ENCODE data around the gene IPO4. TPM values are rescaled to one million over a fixed set of nuclear protein-coding genes. Genes with fewer than 3 reads are reported as not detected.
A peak's percentile ranks its signal among the peaks of the same experiment; 100 is the strongest.

IPO4 gene
- total RNA-seq, 2 experiments from 2014 or later: 73.4 to 73.7 TPM

DNA sequence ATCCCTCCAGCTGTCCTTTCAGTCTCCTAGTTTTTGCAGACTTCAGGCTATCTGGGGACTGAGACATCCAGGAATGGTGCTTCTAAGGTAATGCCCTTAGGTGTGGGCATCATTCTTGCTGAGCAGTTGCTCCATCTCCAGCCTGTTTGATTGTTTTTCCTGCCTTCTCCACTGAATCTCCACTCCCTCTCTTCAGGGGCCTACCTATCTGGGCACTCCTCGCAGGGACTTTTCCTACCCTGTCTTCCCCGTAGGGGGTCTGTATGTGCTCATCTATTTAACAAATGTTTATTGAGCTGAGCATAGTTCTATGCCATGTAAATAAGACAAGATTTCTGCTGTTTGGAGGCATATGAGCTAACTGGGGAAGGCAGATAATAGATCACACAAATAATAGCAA, 55.6 kb downstream of the IPO4 start:
- peaks cover 31% of the 10 kb centered on the region for H3K4me1 Mint-ChIP-seq
- peak overlapping the region; percentile 80 for H3K27ac Mint-ChIP-seq
- no peak for ATAC-seq
- ChIA-PET POLR2A (interaction anchor here (2.1 kb wide), 1 partner anchor 18 kb away, joined by 5 read pairs; the partner anchor contains the start of genes DCAF11 and NRL), CTCF (interaction anchor here (0.6 to 3.4 kb wide), 7 partner anchors 14 to 81 kb away, joined by 3 to 15 read pairs (median 4); partner anchors contain the start of genes DCAF11, IRF9, NRL and RNF31)
- intact Hi-C loops (cut with DNase I, micrococcal nuclease): no loop called here
- no peak for DNase-seq
- no peaks in the 10 kb centered on the region for H3K9me3 Mint-ChIP-seq (ENCODE audit: low read depth)
- H3K4me3 Mint-ChIP-seq: no peak overlapping the region
- H3K36me3 Mint-ChIP-seq (ENCODE audit: low read depth): peaks cover 15% of the 10 kb centered on the region
- no peaks in the 10 kb centered on the region for H3K27me3 Mint-ChIP-seq

DNA sequence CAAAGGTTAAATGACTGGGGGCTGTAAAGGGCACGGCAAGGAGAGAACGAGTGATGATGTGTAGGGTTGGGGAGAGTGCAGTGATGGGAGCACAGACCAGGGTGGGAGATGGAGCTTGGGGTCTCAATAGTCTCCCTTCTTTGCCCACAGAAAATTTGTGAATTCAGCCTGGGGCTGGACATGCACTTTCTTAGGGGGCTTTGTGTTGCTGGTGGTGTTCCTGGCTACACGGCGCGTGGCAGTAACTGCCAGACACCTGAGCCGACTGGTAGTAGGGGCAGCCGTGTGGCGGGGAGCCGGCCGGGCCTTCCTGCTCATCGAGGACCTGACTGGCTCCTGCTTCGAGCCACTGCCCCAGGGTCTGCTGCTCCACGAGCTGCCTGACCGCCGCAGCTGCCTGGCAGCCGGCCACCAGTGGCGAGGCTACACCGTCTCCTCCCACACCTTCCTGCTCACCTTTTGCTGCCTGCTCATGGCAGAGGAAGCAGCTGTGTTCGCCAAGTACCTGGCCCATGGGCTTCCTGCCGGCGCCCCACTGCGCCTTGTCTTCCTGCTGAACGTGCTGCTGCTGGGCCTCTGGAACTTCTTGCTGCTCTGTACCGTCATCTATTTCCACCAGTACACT, 56.4 kb downstream of the IPO4 start:
- Mint-ChIP-seq H3K36me3 (ENCODE audit: low read depth) (peaks cover 8% of the 10 kb centered on the region), H3K27ac (peak overlapping the region; percentile 80), H3K27me3 (no peaks in the 10 kb centered on the region), H3K4me1 (peaks cover 25% of the 10 kb centered on the region), H3K9me3 (ENCODE audit: low read depth) (no peaks in the 10 kb centered on the region), H3K4me3 (no peak overlapping the region)
- CTCF ChIA-PET: interaction anchor here (0.7 to 3.4 kb wide), 9 partner anchors 8 to 620 kb away, joined by 3 to 15 read pairs (median 4); partner anchors contain the start of genes DCAF11, IRF9, NRL and RNF31
- no peak for ATAC-seq
- DNase-seq: peak; percentile 55
- intact Hi-C loops (cut with DNase I, micrococcal nuclease): no loop called here
- POLR2A ChIA-PET: interaction anchor here (2.1 kb wide), 1 partner anchor 18 kb away, joined by 5 read pairs; the partner anchor contains the start of genes DCAF11 and NRL

DNA sequence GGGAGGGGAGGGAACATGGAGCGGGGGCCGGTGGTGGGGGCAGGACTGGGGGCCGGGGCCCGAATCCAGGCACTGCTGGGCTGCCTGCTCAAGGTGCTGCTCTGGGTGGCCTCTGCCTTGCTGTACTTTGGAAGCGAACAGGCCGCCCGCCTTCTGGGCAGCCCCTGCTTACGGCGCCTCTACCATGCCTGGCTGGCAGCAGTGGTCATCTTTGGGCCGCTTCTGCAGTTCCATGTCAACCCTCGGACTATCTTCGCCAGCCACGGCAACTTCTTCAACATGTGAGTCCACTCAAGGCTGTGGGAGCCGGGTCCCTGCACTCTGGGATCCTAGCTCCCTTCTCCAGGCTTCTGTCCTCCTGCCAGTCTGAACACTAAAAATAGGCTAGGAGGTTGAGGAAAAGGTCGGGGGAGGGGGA, 57.1 kb downstream of the IPO4 start:
- Mint-ChIP-seq H3K4me3 (no peak overlapping the region), H3K4me1 (peaks cover 23% of the 10 kb centered on the region), H3K27me3 (no peaks in the 10 kb centered on the region), H3K27ac (peak overlapping the region; percentile 44), H3K36me3 (ENCODE audit: low read depth) (peaks cover 2% of the 10 kb centered on the region), H3K9me3 (ENCODE audit: low read depth) (no peaks in the 10 kb centered on the region)
- intact Hi-C loops (cut with DNase I, micrococcal nuclease): no loop called here
- ChIA-PET CTCF (interaction anchor here (0.6 to 3.4 kb wide), 8 partner anchors 14 to 1142 kb away, joined by 3 to 15 read pairs (median 4); partner anchors contain the start of genes DCAF11, IRF9, NRL and RNF31), POLR2A (no interaction called here)
- DNase-seq (no peak), ATAC-seq (no peak)

DNA sequence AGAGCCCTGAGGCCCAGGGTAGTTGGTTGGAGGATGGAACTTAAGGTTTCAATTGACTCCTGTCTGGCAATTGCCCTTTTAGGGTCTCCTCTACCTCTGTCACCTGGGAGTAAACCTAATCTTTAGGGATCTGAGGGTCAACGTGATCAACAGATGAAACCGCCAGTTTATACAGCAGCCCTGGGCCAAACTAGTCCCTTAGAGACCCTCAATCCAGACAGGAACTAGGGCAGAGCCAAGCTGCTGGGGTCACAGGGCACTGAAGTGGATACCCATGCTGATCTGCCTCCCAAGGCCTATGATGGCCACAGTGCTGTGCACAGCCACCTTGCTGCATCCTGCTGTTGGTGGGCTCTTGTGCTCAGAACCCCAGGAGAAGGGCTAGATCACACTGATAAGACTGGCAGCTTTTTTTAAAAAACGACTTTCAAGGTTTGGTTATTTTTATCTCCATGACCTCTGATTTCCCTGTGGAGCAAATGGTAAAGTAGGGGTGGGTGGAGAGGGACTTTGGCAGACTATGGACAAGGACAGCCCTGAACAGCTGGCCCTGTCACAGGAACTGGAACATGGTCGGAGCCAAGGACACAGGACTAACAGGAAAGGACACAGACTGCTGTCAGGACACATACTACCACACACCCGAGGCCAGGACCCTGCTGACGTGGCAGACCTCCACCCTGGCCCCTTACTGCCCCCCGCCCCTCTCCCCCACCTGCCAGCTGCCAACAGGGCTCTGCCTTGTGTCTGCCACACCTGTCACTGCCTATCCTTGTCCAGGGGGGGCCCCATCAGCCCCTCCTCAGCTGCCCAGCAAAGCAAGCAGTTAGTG, 57.7 kb downstream of the IPO4 start:
- CTCF ChIA-PET: interaction anchor here (0.6 to 1.0 kb wide), 5 partner anchors 9 to 1141 kb away, joined by 3 to 4 read pairs (median 3); no protein-coding TSS in a partner anchor
- Mint-ChIP-seq H3K4me1 (peaks cover 23% of the 10 kb centered on the region), H3K27me3 (no peaks in the 10 kb centered on the region), H3K36me3 (ENCODE audit: low read depth) (no peaks in the 10 kb centered on the region), H3K9me3 (ENCODE audit: low read depth) (no peaks in the 10 kb centered on the region), H3K4me3 (no peak overlapping the region), H3K27ac (peak overlapping the region; percentile 1)
- DNase-seq (no peak), ATAC-seq (no peak)
- POLR2A ChIA-PET: no interaction called here
- intact Hi-C loops (cut with DNase I, micrococcal nuclease): no loop called here

DNA sequence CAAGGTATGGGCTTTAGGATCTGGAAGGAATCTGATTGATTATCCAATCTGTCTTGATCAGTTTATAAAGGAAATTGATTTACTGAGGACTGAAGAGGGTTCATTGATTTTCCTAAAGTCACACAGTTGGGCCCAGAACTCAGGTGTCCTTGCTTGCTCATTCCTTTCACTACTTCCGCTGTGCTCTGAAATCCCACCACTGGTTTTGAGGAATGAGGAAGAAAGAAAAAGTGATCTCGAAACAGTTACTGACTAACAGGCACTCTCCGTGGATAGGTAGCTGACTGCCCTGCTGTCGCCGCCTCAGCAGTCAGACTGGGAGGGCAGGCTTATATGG, 58.3 kb downstream of the IPO4 start, which contains the start of gene FITM1:
Gene FITM1 (plus strand): TSS at position 280 of the 337 bp plus-strand sequence. CDS start 905 bp downstream, outside the sequence.
- ChIA-PET POLR2A (interaction anchor here (0.6 kb wide), 1 partner anchor 145 kb away, joined by 3 read pairs; no protein-coding TSS in a partner anchor), CTCF (interaction anchor here (0.6 to 1.0 kb wide), 3 partner anchors 8 to 575 kb away, joined by 3 to 4 read pairs (median 3); no protein-coding TSS in a partner anchor)
- Mint-ChIP-seq H3K27me3 (no peaks in the 10 kb centered on the region), H3K4me3 (no peak within 1 kb of the TSS), H3K4me1 (peaks cover 21% of the 10 kb centered on the region), H3K27ac (peak within 1 kb of the TSS; percentile 1), H3K36me3 (ENCODE audit: low read depth) (no peaks in the 10 kb centered on the region), H3K9me3 (ENCODE audit: low read depth) (no peaks in the 10 kb centered on the region)
- ATAC-seq (no peak), DNase-seq (no peak)
- intact Hi-C loops (cut with DNase I, micrococcal nuclease): no loop called here

Small RNA genes lying within 50 kb of the gene (microRNA-seq; reads per million reads assigned to microRNA genes)
- not detected for gene MIR7703 (ENCODE audit: borderline replicate concordance)

Other genes starting within 250 kb of the IPO4 start
- gene DHRS4, start 235.0 kb downstream of the IPO4 start, total RNA-seq: 10 to 100 TPM; 32.2 to 36.2 TPM
- 10 to 100 TPM; 27.5 to 27.6 TPM for gene DHRS4L2, start 199.9 kb downstream of the IPO4 start, total RNA-seq
- under 1 TPM; 0.74 to 0.91 TPM for gene CARMIL3, start 136.8 kb downstream of the IPO4 start, total RNA-seq
- gene CPNE6, start 117.3 kb downstream of the IPO4 start, total RNA-seq: not detected
- 100 to 1,000 TPM; 101 to 115 TPM for gene PCK2, start 94.5 kb downstream of the IPO4 start, total RNA-seq
- gene DCAF11, start 74.0 kb downstream of the IPO4 start, total RNA-seq: 10 to 100 TPM; 74.0 to 86.2 TPM
- gene NRL, start 73.9 kb downstream of the IPO4 start, total RNA-seq: 1 to 10 TPM; 1.5 to 1.6 TPM
- gene FITM1, start 58.2 kb downstream of the IPO4 start, total RNA-seq: under 1 TPM in 1 of 2 experiments, not detected in 1; 0.53 TPM
- gene PSME1, start 52.6 kb downstream of the IPO4 start, total RNA-seq: 100 to 1,000 TPM; 414 to 418 TPM
- gene EMC9, start 47.2 kb downstream of the IPO4 start, total RNA-seq: 10 to 100 TPM; 36.9 to 46.7 TPM
- 100 to 1,000 TPM; 445 to 459 TPM for gene PSME2, start 42.2 kb downstream of the IPO4 start, total RNA-seq
- 10 to 100 TPM; 73.7 to 98.4 TPM for gene RNF31, start 41.3 kb downstream of the IPO4 start, total RNA-seq
- gene IRF9, start 27.6 kb downstream of the IPO4 start, total RNA-seq: 100 to 1,000 TPM; 172 to 209 TPM
- gene REC8, start 16.7 kb downstream of the IPO4 start, total RNA-seq: 10 to 100 TPM; 25.6 to 27.7 TPM
- gene TM9SF1, start 6.6 kb upstream of the IPO4 start, total RNA-seq: 10 to 100 TPM; 17.0 to 24.4 TPM
- gene TSSK4, start 16.9 kb upstream of the IPO4 start, total RNA-seq: under 1 TPM; 0.14 to 0.30 TPM
- gene CHMP4A, start 24.7 kb upstream of the IPO4 start, total RNA-seq: 10 to 100 TPM; 48.8 to 73.0 TPM
- gene MDP1, start 27.2 kb upstream of the IPO4 start, total RNA-seq: 10 to 100 TPM in 1 of 2 experiments, 1 to 10 TPM in 1; 4.5 to 11.7 TPM
- gene NEDD8, start 43.6 kb upstream of the IPO4 start, total RNA-seq: 100 to 1,000 TPM; 187 to 217 TPM
- gene GMPR2, start 44.1 kb upstream of the IPO4 start, total RNA-seq: 10 to 100 TPM; 56.7 to 59.6 TPM
- gene TINF2, start 53.8 kb upstream of the IPO4 start, total RNA-seq: 100 to 1,000 TPM in 1 of 2 experiments, 10 to 100 TPM in 1; 87.4 to 108 TPM
- 1 to 10 TPM; 4.8 to 7.4 TPM for gene TGM1, start 74.4 kb upstream of the IPO4 start, total RNA-seq
- gene RABGGTA, start 82.8 kb upstream of the IPO4 start, total RNA-seq: 10 to 100 TPM; 52.1 to 56.0 TPM
- gene DHRS1, start 111.0 kb upstream of the IPO4 start, total RNA-seq: 10 to 100 TPM; 11.7 to 14.6 TPM
- 10 to 100 TPM; 24.4 to 32.5 TPM for gene NOP9, start 111.0 kb upstream of the IPO4 start, total RNA-seq
- gene CIDEB, start 119.2 kb upstream of the IPO4 start, total RNA-seq: 10 to 100 TPM; 11.1 to 14.0 TPM
- 1 to 10 TPM; 7.5 to 9.5 TPM for gene LTB4R2, start 121.3 kb upstream of the IPO4 start, total RNA-seq
- gene LTB4R, start 122.7 kb upstream of the IPO4 start, total RNA-seq: 10 to 100 TPM; 10.1 to 14.2 TPM
- 1 to 10 TPM; 1.4 to 1.8 TPM for gene ADCY4, start 146.3 kb upstream of the IPO4 start, total RNA-seq
- gene RIPK3, start 151.2 kb upstream of the IPO4 start, total RNA-seq: 1 to 10 TPM; 8.9 to 9.4 TPM
- gene NFATC4, start 179.4 kb upstream of the IPO4 start, total RNA-seq: under 1 TPM; 0.11 to 0.30 TPM
- gene NYNRIN, start 210.2 kb upstream of the IPO4 start, total RNA-seq: under 1 TPM; 0.07 to 0.16 TPM
- 10 to 100 TPM; 11.6 to 12.2 TPM for gene CBLN3, start 240.9 kb upstream of the IPO4 start, total RNA-seq
- gene KHNYN, start 241.1 kb upstream of the IPO4 start, total RNA-seq: 10 to 100 TPM; 50.6 to 58.1 TPM